ENCODE results near the gene CDYL2. TPM values are rescaled to one million over a fixed set of nuclear protein-coding genes. Genes with fewer than 3 reads are reported as not detected.

CDYL2 gene
- total and polyA plus RNA-seq, 2 donors (not counting 3 experiments of a cell fraction or from before 2014, with no cell fraction given) = 7.1 to 71.3 TPM

DNA sequence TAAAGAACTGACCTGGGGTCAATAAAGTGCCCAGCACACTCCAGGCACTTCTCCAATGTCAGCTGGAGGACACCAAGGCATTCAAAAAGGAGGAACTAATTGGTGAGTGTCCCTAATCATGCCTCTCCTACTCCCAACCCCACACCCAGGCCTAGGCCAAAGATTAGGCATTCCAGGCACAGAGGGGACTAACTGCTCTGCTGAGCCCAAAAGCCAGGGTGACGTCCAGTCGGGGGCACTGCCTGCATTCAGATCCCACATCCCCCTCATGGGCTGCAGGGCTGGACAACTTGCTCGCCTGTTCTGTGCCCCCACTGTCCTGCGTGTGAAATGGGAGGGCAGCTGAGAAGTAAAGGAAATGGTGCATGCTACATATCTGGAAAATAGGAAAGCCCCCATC is 148.2 kb downstream of the CDYL2 start:
- no peaks in the 10 kb centered on the region for H3K9me1 ChIP-seq (replicated peaks; ENCODE audit: control insufficient read depth, extremely low read depth, insufficient read depth, low read length)
- H3K9ac ChIP-seq (replicated peaks; ENCODE audit: extremely low read depth, insufficient read depth, low read length) = no peak overlapping the region
- no peaks in the 10 kb centered on the region for H3K27me3 ChIP-seq (ENCODE audit: control insufficient read depth in 2 of 2, insufficient read depth in 2 of 2, low read length in 2 of 2)
- intact Hi-C loops (cut with micrococcal nuclease) (no loop called here), dilution Hi-C loops (cut with MboI; ENCODE audit: extremely low pct_ligation_motif_present, low sequenced_read_pairs) (no loop called here)
- no peak for DNase-seq (ENCODE audit: low read depth, low spot score)
- no peak overlapping the region for H3K4me3 ChIP-seq (replicated peaks in 1 of 3; ENCODE audit: insufficient read depth in 1 of 3, low read depth in 1 of 3, low read length in 3 of 3)
- no peak overlapping the region for H3K27ac ChIP-seq (ENCODE audit: insufficient read depth, low read depth, low read length)
- ChIA-PET POLR2A (no interaction called here), CTCF (no interaction called here)
- peaks cover 9% of the 10 kb centered on the region for H3K4me1 ChIP-seq (ENCODE audit: control insufficient read depth, extremely low read depth, insufficient read depth, low read length)
- no peak for TF ChIP-seq POLR2AphosphoS5 (IDR thresholded peaks at IDR 0.05; ENCODE audit: insufficient read depth, low read depth, low read length)
- TF ChIP-seq, protein P1, sequence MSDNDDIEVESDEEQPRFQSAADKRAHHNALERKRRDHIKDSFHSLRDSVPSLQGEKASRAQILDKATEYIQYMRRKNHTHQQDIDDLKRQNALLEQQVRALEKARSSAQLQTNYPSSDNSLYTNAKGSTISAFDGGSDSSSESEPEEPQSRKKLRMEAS (IDR thresholded peaks at IDR 0.05; ENCODE audit: insufficient read depth, insufficient read length) = no peak
- BruUV-seq (replicated peaks) = no TSS peak
- FAIRE-seq = no peak
- peaks cover 78% of the 10 kb centered on the region for H3K79me2 ChIP-seq (ENCODE audit: control insufficient read depth, insufficient read depth, low read length)
- peaks cover 0 to 5% of the 10 kb centered on the region in 2 experiments for H3K36me3 ChIP-seq (ENCODE audit: control insufficient read depth in 2 of 2, extremely low read depth in 1 of 2, insufficient read depth in 2 of 2, low read length in 2 of 2)
- no peaks in the 10 kb centered on the region for H3K9me3 ChIP-seq (replicated peaks; ENCODE audit: control insufficient read depth, insufficient read depth, low read length)
- no peak overlapping the region for H2AFZ ChIP-seq (ENCODE audit: low read depth, low read length)
- peaks cover 5% of the 10 kb centered on the region for H4K20me1 ChIP-seq (replicated peaks; ENCODE audit: control insufficient read depth, extremely low read depth, insufficient read depth, low read length)
- H3K4me2 ChIP-seq (ENCODE audit: insufficient read depth, low read length) = no peak overlapping the region

DNA sequence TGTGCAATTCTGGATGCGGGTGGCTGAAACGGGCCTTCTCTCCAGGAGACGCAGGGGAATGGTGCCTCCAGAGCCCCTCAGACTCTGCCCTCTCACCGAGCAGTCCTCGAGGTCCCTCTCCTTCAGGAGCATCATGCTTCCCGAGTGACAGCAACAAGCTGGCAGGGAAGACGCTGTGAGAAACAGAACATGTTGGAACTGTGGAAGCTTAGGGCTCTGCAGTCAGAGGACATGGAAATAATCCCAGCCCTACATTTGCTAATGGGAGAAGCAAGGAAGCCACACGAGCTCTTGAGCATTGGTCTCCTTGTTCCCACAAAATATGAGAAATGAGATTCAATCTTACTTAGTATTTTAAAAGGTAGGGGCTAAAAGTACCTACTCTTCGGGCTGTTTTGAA is 148.6 kb downstream of the CDYL2 start:
- ChIA-PET POLR2A (no interaction called here), CTCF (no interaction called here)
- H2AFZ ChIP-seq (ENCODE audit: low read depth, low read length) = no peak overlapping the region
- no peak overlapping the region for H3K4me2 ChIP-seq (ENCODE audit: insufficient read depth, low read length)
- H3K27ac ChIP-seq (ENCODE audit: insufficient read depth, low read depth, low read length) = no peak overlapping the region
- no TSS peak for BruUV-seq (replicated peaks)
- H3K36me3 ChIP-seq (ENCODE audit: control insufficient read depth in 2 of 2, extremely low read depth in 1 of 2, insufficient read depth in 2 of 2, low read length in 2 of 2) = peaks cover 0 to 5% of the 10 kb centered on the region in 2 experiments
- no peak overlapping the region for H3K4me3 ChIP-seq (replicated peaks in 1 of 3; ENCODE audit: insufficient read depth in 1 of 3, low read depth in 1 of 3, low read length in 3 of 3)
- no peak overlapping the region for H3K9ac ChIP-seq (replicated peaks; ENCODE audit: extremely low read depth, insufficient read depth, low read length)
- intact Hi-C loops (cut with micrococcal nuclease) = no loop called here
- TF ChIP-seq, protein P1 (IDR thresholded peaks at IDR 0.05; ENCODE audit: insufficient read depth, insufficient read length) = no peak
- TF ChIP-seq POLR2AphosphoS5 (IDR thresholded peaks at IDR 0.05; ENCODE audit: insufficient read depth, low read depth, low read length) (no peak), FOS (IDR thresholded peaks at IDR 0.05; ENCODE audit: borderline replicate concordance, insufficient read depth, low read length) (no peak), JUN (IDR thresholded peaks at IDR 0.05; ENCODE audit: borderline replicate concordance, insufficient read depth, insufficient read length, low read depth) (no peak), POLR2A (IDR thresholded peaks at IDR 0.05; ENCODE audit: low read depth, low read length) (no peak), GATA2 (IDR thresholded peaks at IDR 0.05; ENCODE audit: insufficient read depth, insufficient read length, low read depth, low read length) (no peak), EZH2 (IDR thresholded peaks at IDR 0.05; ENCODE audit: borderline replicate concordance, low read depth, low read length, severe bottlenecking) (no peak), MYC (IDR thresholded peaks at IDR 0.05; ENCODE audit: low read depth, low read length) (no peak)
- TF ChIP-seq, protein P2, sequence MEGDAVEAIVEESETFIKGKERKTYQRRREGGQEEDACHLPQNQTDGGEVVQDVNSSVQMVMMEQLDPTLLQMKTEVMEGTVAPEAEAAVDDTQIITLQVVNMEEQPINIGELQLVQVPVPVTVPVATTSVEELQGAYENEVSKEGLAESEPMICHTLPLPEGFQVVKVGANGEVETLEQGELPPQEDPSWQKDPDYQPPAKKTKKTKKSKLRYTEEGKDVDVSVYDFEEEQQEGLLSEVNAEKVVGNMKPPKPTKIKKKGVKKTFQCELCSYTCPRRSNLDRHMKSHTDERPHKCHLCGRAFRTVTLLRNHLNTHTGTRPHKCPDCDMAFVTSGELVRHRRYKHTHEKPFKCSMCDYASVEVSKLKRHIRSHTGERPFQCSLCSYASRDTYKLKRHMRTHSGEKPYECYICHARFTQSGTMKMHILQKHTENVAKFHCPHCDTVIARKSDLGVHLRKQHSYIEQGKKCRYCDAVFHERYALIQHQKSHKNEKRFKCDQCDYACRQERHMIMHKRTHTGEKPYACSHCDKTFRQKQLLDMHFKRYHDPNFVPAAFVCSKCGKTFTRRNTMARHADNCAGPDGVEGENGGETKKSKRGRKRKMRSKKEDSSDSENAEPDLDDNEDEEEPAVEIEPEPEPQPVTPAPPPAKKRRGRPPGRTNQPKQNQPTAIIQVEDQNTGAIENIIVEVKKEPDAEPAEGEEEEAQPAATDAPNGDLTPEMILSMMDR (IDR thresholded peaks at IDR 0.05; ENCODE audit: extremely low read depth in 1 of 2, insufficient read depth in 1 of 2, low read depth in 1 of 2, low read length in 2 of 2) = no peak
- FAIRE-seq = no peak
- DNase-seq (ENCODE audit: low read depth, low spot score) = no peak
- no peaks in the 10 kb centered on the region for H3K9me1 ChIP-seq (replicated peaks; ENCODE audit: control insufficient read depth, extremely low read depth, insufficient read depth, low read length)
- peaks cover 76% of the 10 kb centered on the region for H3K79me2 ChIP-seq (ENCODE audit: control insufficient read depth, insufficient read depth, low read length)
- dilution Hi-C loops (cut with MboI; ENCODE audit: extremely low pct_ligation_motif_present, low sequenced_read_pairs) = no loop called here
- peaks cover 9% of the 10 kb centered on the region for H3K4me1 ChIP-seq (ENCODE audit: control insufficient read depth, extremely low read depth, insufficient read depth, low read length)
- H3K9me3 ChIP-seq (replicated peaks; ENCODE audit: control insufficient read depth, insufficient read depth, low read length) = no peaks in the 10 kb centered on the region
- peaks cover 5% of the 10 kb centered on the region for H4K20me1 ChIP-seq (replicated peaks; ENCODE audit: control insufficient read depth, extremely low read depth, insufficient read depth, low read length)
- no peaks in the 10 kb centered on the region for H3K27me3 ChIP-seq (ENCODE audit: control insufficient read depth in 2 of 2, insufficient read depth in 2 of 2, low read length in 2 of 2)
